Liver (tissue), 9 donors: ENCODE data around the gene PRAMEF2. TPM values are rescaled to one million over a fixed set of nuclear protein-coding genes. Genes with fewer than 3 reads are reported as not detected.
"Not testable (repeated sequence)": the region's sequence is repeated elsewhere in the genome, so short reads cannot be mapped to it uniquely, and the experiment has no call there.

Source experiments
- DNase-seq: peaks from one replicate; pipeline ENCODE4 v3.0.0-alpha.2; 2017; ENCODE audit warnings: low spot score
- H3K27ac ChIP-seq, 2 donors: one replicate each; pipeline ENCODE4 v1.7.0; 2013; ENCODE audit warnings: inconsistent platforms in 2 of 2, low read length in 2 of 2, control low read depth in 1 of 2, low read depth in 1 of 2, mild to moderate bottlenecking in 1 of 2
- H3K27me3 ChIP-seq, 4 donors: one replicate each; pipeline versions ENCODE4 v1.6.1 to v1.7.0; 2013; ENCODE audit warnings: low read length in 3 of 4, inconsistent platforms in 1 of 4, mild to moderate bottlenecking in 1 of 4, moderate library complexity in 1 of 4; ENCODE audit not compliant: control insufficient read depth in 4 of 4, insufficient read depth in 4 of 4
- H3K36me3 ChIP-seq, 4 donors: one replicate each; pipeline versions ENCODE4 v1.6.1 to v1.7.0; 2013; ENCODE audit warnings: low read length in 3 of 4, mild to moderate bottlenecking in 3 of 4, low read depth in 1 of 4, moderate library complexity in 1 of 4; ENCODE audit not compliant: control insufficient read depth in 4 of 4, insufficient read depth in 3 of 4
- H3K4me1 ChIP-seq, 4 donors: one replicate each; pipeline versions ENCODE4 v1.6.1 to v1.7.0; 2013; ENCODE audit warnings: low read length in 3 of 4, mild to moderate bottlenecking in 3 of 4, moderate library complexity in 1 of 4; ENCODE audit not compliant: control insufficient read depth in 4 of 4, insufficient read depth in 4 of 4
- H3K4me3 ChIP-seq, 3 donors: one replicate each; pipeline versions ENCODE4 v1.6.1 to v1.7.0; 2013; ENCODE audit warnings: low read length in 3 of 3, control low read depth in 1 of 3, low read depth in 1 of 3, mild to moderate bottlenecking in 1 of 3
- H3K9ac ChIP-seq, 2 donors: one replicate each; pipeline ENCODE4 v1.7.0; 2013; ENCODE audit warnings: low read length in 2 of 2, mild to moderate bottlenecking in 2 of 2, moderate library complexity in 2 of 2, control low read depth in 1 of 2, low read depth in 1 of 2
- H3K9me3 ChIP-seq, 4 donors: one replicate each; pipeline versions ENCODE4 v1.6.1 to v1.7.0; 2013; ENCODE audit warnings: low read length in 3 of 4; ENCODE audit not compliant: control insufficient read depth in 4 of 4
- HNF4A ChIP-seq, 2 donors: conservative IDR thresholded peaks; 2 replicates each; pipeline ENCODE4 v1.6.1; 2016; ENCODE audit warnings: antibody characterized with exemption in 2 of 2, mild to moderate bottlenecking in 2 of 2
- JUND ChIP-seq, 2 donors: IDR thresholded peaks; 2 replicates each; pipeline ENCODE4 v1.6.1; 2016; ENCODE audit warnings: antibody characterized with exemption in 2 of 2
- RXRA ChIP-seq, 2 donors: IDR thresholded peaks; 2 replicates each; pipeline ENCODE4 v1.6.1; 2017 to 2018; ENCODE audit warnings: antibody characterized with exemption in 2 of 2, mild to moderate bottlenecking in 1 of 2
- WGBS: extraction: QIAGEN DNeasy Blood & Tissue Kit; methylation state at CpG from one replicate; pipeline ENCODE4 v1.1.7; 2013; 5-methylcytosine and 5-hydroxymethylcytosine counted together
- polyA plus RNA-seq, 2 donors: library from polyadenylated mRNA; stranded (reverse) in 1 of 2; unstranded in 1 of 2; fragments of 200-250 nt in 1 of 2; fragments of >200 nt in 1 of 2; fragmentation: Nextera tagmentation in 1 of 2; extraction: Ambion mirVana in 1 of 2; gene quantifications; one replicate each; pipeline versions ENCODE4 v1.2.1 to v1.2.3, GENCODE V29; 2013 to 2015
- total RNA-seq, 2 donors: library from RNA; depleted of rRNA; stranded (reverse); fragments of >200 nt; gene quantifications; one replicate each; pipeline ENCODE4 v1.2.3, GENCODE V29; 2014
- donor health status: healthy.
- donor health status: healthy.
- donor health status: healthy.
- donor health status: healthy.
- donor health status: healthy.

The PRAMEF2 gene
- total and polyA plus RNA-seq, 4 donors = not detected

GRCh38 chr1:12898170-12898569 lies 41.3 kb downstream of the PRAMEF2 start, which contains the start of gene PRAMEF10:
Gene PRAMEF10 (minus strand): TSS chr1:12898270. CDS start chr1:12895847, 2,423 bp downstream.
- H3K27me3 ChIP-seq, H3K4me3 ChIP-seq, H3K9ac ChIP-seq, H3K9me3 ChIP-seq, DNase-seq, H3K27ac ChIP-seq, H3K4me1 ChIP-seq, H3K36me3 ChIP-seq: not testable (repeated sequence)
- 86% methylated on average over 1 of the region's 1 CpG for WGBS

GRCh38 chr1:12899186-12899585 lies 42.3 kb downstream of the PRAMEF2 start:
- not testable (repeated sequence) for H3K27me3 ChIP-seq, H3K4me1 ChIP-seq, H3K9ac ChIP-seq, H3K36me3 ChIP-seq, DNase-seq, H3K4me3 ChIP-seq, H3K27ac ChIP-seq, H3K9me3 ChIP-seq

- TF ChIP-seq RXRA (IDR thresholded peaks at IDR 0.05) (peak in 1 of 2 donors; percentile 19), JUND (IDR thresholded peaks at IDR 0.05) (peak in 1 of 2 donors; percentile 10), HNF4A (conservative IDR thresholded peaks at IDR 0.05) (peak in 1 of 2 donors; percentile 11)
- H3K27me3 ChIP-seq, H3K4me1 ChIP-seq, H3K36me3 ChIP-seq, H3K4me3 ChIP-seq, DNase-seq, H3K27ac ChIP-seq, H3K9ac ChIP-seq, H3K9me3 ChIP-seq: not testable (repeated sequence)
- WGBS = 29% methylated on average over 4 of the region's 5 CpGs
Measured at GRCh38 chr1:12903793-12904572, 47.1 kb downstream of the PRAMEF2 start.

Other genes starting within 250 kb of the PRAMEF2 start
- gene DHRS3, start 238.9 kb upstream of the PRAMEF2 start, total RNA-seq = 100 to 1,000 TPM in 1 of 2 donors, 10 to 100 TPM in 1; 62.6 to 146 TPM
- gene DHRS3, start 238.9 kb upstream of the PRAMEF2 start, polyA plus RNA-seq = 100 to 1,000 TPM; 170 to 185 TPM
- gene AADACL4, start 213.0 kb upstream of the PRAMEF2 start, total RNA-seq = not detected
- not detected for gene AADACL4, start 213.0 kb upstream of the PRAMEF2 start, polyA plus RNA-seq
- gene AADACL3, start 141.0 kb upstream of the PRAMEF2 start, total RNA-seq = not detected
- not detected for gene AADACL3, start 141.0 kb upstream of the PRAMEF2 start, polyA plus RNA-seq
- gene CFAP107, start 110.9 kb upstream of the PRAMEF2 start, total RNA-seq = not detected
- gene CFAP107, start 110.9 kb upstream of the PRAMEF2 start, polyA plus RNA-seq = not detected
- gene PRAMEF12, start 83.3 kb upstream of the PRAMEF2 start, total RNA-seq = not detected
- not detected for gene PRAMEF12, start 83.3 kb upstream of the PRAMEF2 start, polyA plus RNA-seq
- not detected for gene PRAMEF1, start 65.7 kb upstream of the PRAMEF2 start, total RNA-seq
- gene PRAMEF1, start 65.7 kb upstream of the PRAMEF2 start, polyA plus RNA-seq = not detected
- not detected for gene PRAMEF11, start 25.7 kb upstream of the PRAMEF2 start, total RNA-seq
- gene PRAMEF11, start 25.7 kb upstream of the PRAMEF2 start, polyA plus RNA-seq = not detected
- gene HNRNPCL1, start 8.4 kb upstream of the PRAMEF2 start, total RNA-seq = not detected
- gene HNRNPCL1, start 8.4 kb upstream of the PRAMEF2 start, polyA plus RNA-seq = not detected
- gene PRAMEF4, start 29.1 kb downstream of the PRAMEF2 start, total RNA-seq = not detected
- not detected for gene PRAMEF4, start 29.1 kb downstream of the PRAMEF2 start, polyA plus RNA-seq
- gene PRAMEF10, start 41.2 kb downstream of the PRAMEF2 start, total RNA-seq = not detected
- under 1 TPM in 1 of 2 donors, not detected in 1; 0.39 TPM for gene PRAMEF10, start 41.2 kb downstream of the PRAMEF2 start, polyA plus RNA-seq
- gene PRAMEF7, start 59.5 kb downstream of the PRAMEF2 start, total RNA-seq = not detected
- under 1 TPM in 1 of 2 donors, not detected in 1; 0.03 TPM for gene PRAMEF7, start 59.5 kb downstream of the PRAMEF2 start, polyA plus RNA-seq
- not detected for gene PRAMEF6, start 90.5 kb downstream of the PRAMEF2 start, total RNA-seq
- gene PRAMEF6, start 90.5 kb downstream of the PRAMEF2 start, polyA plus RNA-seq = not detected
- gene PRAMEF27, start 199.5 kb downstream of the PRAMEF2 start, total RNA-seq = not detected
- gene PRAMEF27, start 199.5 kb downstream of the PRAMEF2 start, polyA plus RNA-seq = not detected
- gene HNRNPCL3, start 203.7 kb downstream of the PRAMEF2 start, total RNA-seq = not detected
- gene HNRNPCL3, start 203.7 kb downstream of the PRAMEF2 start, polyA plus RNA-seq = not detected
- gene PRAMEF25, start 213.7 kb downstream of the PRAMEF2 start, total RNA-seq = not detected
- gene PRAMEF25, start 213.7 kb downstream of the PRAMEF2 start, polyA plus RNA-seq = not detected